ENCODE measurements around the gene RDX.
"Not testable (repeated sequence)": the region's sequence is repeated elsewhere in the genome, so short reads cannot be mapped to it uniquely, and the experiment has no call there.

Gene RDX

GRCh38 chr11:110199184-110199981, 97.0 kb downstream of the RDX start:
- no peak for DNase-seq (ENCODE audit: low spot score)

- DNase-seq (ENCODE audit: low spot score), result no peak
Measured at GRCh38 chr11:110198031-110198729, 98.2 kb downstream of the RDX start.

- no peak for DNase-seq (ENCODE audit: low spot score)
Measured at GRCh38 chr11:110196884-110197420, 99.5 kb downstream of the RDX start.

GRCh38 chr11:110196241-110196754, 100.1 kb downstream of the RDX start:
- peak; percentile 83 for DNase-seq (ENCODE audit: low spot score)

GRCh38 chr11:110194211-110194766, 102.1 kb downstream of the RDX start:
- DNase-seq (ENCODE audit: low spot score), result peak; percentile 81

- not testable (repeated sequence) for DNase-seq (ENCODE audit: low spot score)
Measured at GRCh38 chr11:110192604-110193282, 103.7 kb downstream of the RDX start.

- DNase-seq (ENCODE audit: low spot score), result no peak
Measured at GRCh38 chr11:110190885-110191284, 105.5 kb downstream of the RDX start.

- DNase-seq (ENCODE audit: low spot score), result no peak
Measured at GRCh38 chr11:110187731-110188130, 108.7 kb downstream of the RDX start.

GRCh38 chr11:110186867-110187266, 109.5 kb downstream of the RDX start:
- no peak for DNase-seq (ENCODE audit: low spot score)

- no peak for DNase-seq (ENCODE audit: low spot score)
Measured at GRCh38 chr11:110186456-110186855, 110.0 kb downstream of the RDX start.

GRCh38 chr11:110185599-110185998, 110.8 kb downstream of the RDX start:
- no peak for DNase-seq (ENCODE audit: low spot score)

- no peak for DNase-seq (ENCODE audit: low spot score)
Measured at GRCh38 chr11:110185121-110185591, 111.3 kb downstream of the RDX start.

GRCh38 chr11:110184456-110184855, 112.0 kb downstream of the RDX start:
- no peak for DNase-seq (ENCODE audit: low spot score)

GRCh38 chr11:110182886-110183285, 113.5 kb downstream of the RDX start:
- DNase-seq (ENCODE audit: low spot score), result peak; percentile 16

- DNase-seq (ENCODE audit: low spot score), result no peak
Measured at GRCh38 chr11:110179064-110179463, 117.3 kb downstream of the RDX start.

- no peak for DNase-seq (ENCODE audit: low spot score)
Measured at GRCh38 chr11:110177086-110177456, 119.3 kb downstream of the RDX start.

GRCh38 chr11:110176366-110177085, 119.9 kb downstream of the RDX start:
- DNase-seq (ENCODE audit: low spot score), result no peak

GRCh38 chr11:110174645-110175310, 121.6 kb downstream of the RDX start:
- no peak for DNase-seq (ENCODE audit: low spot score)

- DNase-seq (ENCODE audit: low spot score), result peak; percentile 53
Measured at GRCh38 chr11:110173811-110174644, 122.4 kb downstream of the RDX start.

Measured in LoVo (cell line).